Measurements from ENCODE around the gene ZIC5.

The ZIC5 gene

GRCh38 chr13:99992949-99993351 is 21.4 kb upstream of the ZIC5 start:
- Histone ChIP-seq H3K9ac (ENCODE audit: low read length) (no peak overlapping the region), H3K36me3 (ENCODE audit: control insufficient read depth, insufficient read depth, low read length, severe bottlenecking) (no peaks in the 10 kb centered on the region), H3K4me1 (ENCODE audit: control insufficient read depth, insufficient read depth, low read length) (no peaks in the 10 kb centered on the region), H3K9me3 (ENCODE audit: control insufficient read depth, low read length) (peaks cover 25% of the 10 kb centered on the region), H3K27me3 (replicated peaks; ENCODE audit: control insufficient read depth, insufficient read depth, low read length) (peaks cover 98% of the 10 kb centered on the region), H3K4me3 (ENCODE audit: low read length) (no peak overlapping the region)
- no peak for DNase-seq (ENCODE audit: low read depth)

GRCh38 chr13:99991828-99992775 is 20.5 kb upstream of the ZIC5 start:
- no peak for DNase-seq (ENCODE audit: low read depth)
- Histone ChIP-seq H3K36me3 (ENCODE audit: control insufficient read depth, insufficient read depth, low read length, severe bottlenecking) (no peaks in the 10 kb centered on the region), H3K4me3 (ENCODE audit: low read length) (no peak overlapping the region), H3K27me3 (replicated peaks; ENCODE audit: control insufficient read depth, insufficient read depth, low read length) (peaks cover 98% of the 10 kb centered on the region), H3K9me3 (ENCODE audit: control insufficient read depth, low read length) (peaks cover 25% of the 10 kb centered on the region), H3K4me1 (ENCODE audit: control insufficient read depth, insufficient read depth, low read length) (no peaks in the 10 kb centered on the region), H3K9ac (ENCODE audit: low read length) (no peak overlapping the region)

GRCh38 chr13:99991013-99991827 is 19.7 kb upstream of the ZIC5 start:
- Histone ChIP-seq H3K9me3 (ENCODE audit: control insufficient read depth, low read length) (peaks cover 20% of the 10 kb centered on the region), H3K9ac (ENCODE audit: low read length) (no peak overlapping the region), H3K4me1 (ENCODE audit: control insufficient read depth, insufficient read depth, low read length) (no peaks in the 10 kb centered on the region), H3K27me3 (replicated peaks; ENCODE audit: control insufficient read depth, insufficient read depth, low read length) (peaks cover 98% of the 10 kb centered on the region), H3K4me3 (ENCODE audit: low read length) (no peak overlapping the region), H3K36me3 (ENCODE audit: control insufficient read depth, insufficient read depth, low read length, severe bottlenecking) (no peaks in the 10 kb centered on the region)
- DNase-seq (ENCODE audit: low read depth) = no peak

GRCh38 chr13:99990126-99990977 is 18.8 kb upstream of the ZIC5 start:
- Histone ChIP-seq H3K9me3 (ENCODE audit: control insufficient read depth, low read length) (peaks cover 11% of the 10 kb centered on the region), H3K4me1 (ENCODE audit: control insufficient read depth, insufficient read depth, low read length) (no peaks in the 10 kb centered on the region), H3K27me3 (replicated peaks; ENCODE audit: control insufficient read depth, insufficient read depth, low read length) (peaks cover 95% of the 10 kb centered on the region), H3K36me3 (ENCODE audit: control insufficient read depth, insufficient read depth, low read length, severe bottlenecking) (no peaks in the 10 kb centered on the region), H3K4me3 (ENCODE audit: low read length) (no peak overlapping the region), H3K9ac (ENCODE audit: low read length) (no peak overlapping the region)
- DNase-seq (ENCODE audit: low read depth) = no peak

GRCh38 chr13:99989276-99990125 is 17.9 kb upstream of the ZIC5 start:
- Histone ChIP-seq H3K4me1 (ENCODE audit: control insufficient read depth, insufficient read depth, low read length) (no peaks in the 10 kb centered on the region), H3K9me3 (ENCODE audit: control insufficient read depth, low read length) (peaks cover 5% of the 10 kb centered on the region), H3K9ac (ENCODE audit: low read length) (no peak overlapping the region), H3K36me3 (ENCODE audit: control insufficient read depth, insufficient read depth, low read length, severe bottlenecking) (no peaks in the 10 kb centered on the region), H3K27me3 (replicated peaks; ENCODE audit: control insufficient read depth, insufficient read depth, low read length) (peaks cover 93% of the 10 kb centered on the region), H3K4me3 (ENCODE audit: low read length) (no peak overlapping the region)
- no peak for DNase-seq (ENCODE audit: low read depth)

GRCh38 chr13:99988529-99989275 is 17.1 kb upstream of the ZIC5 start:
- H3K27me3 ChIP-seq (replicated peaks; ENCODE audit: control insufficient read depth, insufficient read depth, low read length) = peaks cover 93% of the 10 kb centered on the region
- no peaks in the 10 kb centered on the region for H3K36me3 ChIP-seq (ENCODE audit: control insufficient read depth, insufficient read depth, low read length, severe bottlenecking)
- no peak overlapping the region for H3K4me3 ChIP-seq (ENCODE audit: low read length)
- H3K4me1 ChIP-seq (ENCODE audit: control insufficient read depth, insufficient read depth, low read length) = no peaks in the 10 kb centered on the region
- peaks cover 11% of the 10 kb centered on the region for H3K9me3 ChIP-seq (ENCODE audit: control insufficient read depth, low read length)
- no peak overlapping the region for H3K9ac ChIP-seq (ENCODE audit: low read length)
- DNase-seq (ENCODE audit: low read depth) = no peak

- Histone ChIP-seq H3K4me3 (ENCODE audit: low read length) (no peak overlapping the region), H3K9me3 (ENCODE audit: control insufficient read depth, low read length) (peaks cover 18% of the 10 kb centered on the region), H3K9ac (ENCODE audit: low read length) (no peak overlapping the region), H3K36me3 (ENCODE audit: control insufficient read depth, insufficient read depth, low read length, severe bottlenecking) (no peaks in the 10 kb centered on the region), H3K27me3 (replicated peaks; ENCODE audit: control insufficient read depth, insufficient read depth, low read length) (peaks cover 92% of the 10 kb centered on the region), H3K4me1 (ENCODE audit: control insufficient read depth, insufficient read depth, low read length) (no peaks in the 10 kb centered on the region)
- no peak for DNase-seq (ENCODE audit: low read depth)
Observed at GRCh38 chr13:99987154-99988019, 15.8 kb upstream of the ZIC5 start.

- DNase-seq (ENCODE audit: low read depth) = no peak
- peaks cover 18% of the 10 kb centered on the region for H3K9me3 ChIP-seq (ENCODE audit: control insufficient read depth, low read length)
- no peak overlapping the region for H3K9ac ChIP-seq (ENCODE audit: low read length)
- no peaks in the 10 kb centered on the region for H3K4me1 ChIP-seq (ENCODE audit: control insufficient read depth, insufficient read depth, low read length)
- H3K4me3 ChIP-seq (ENCODE audit: low read length) = no peak overlapping the region
- no peaks in the 10 kb centered on the region for H3K36me3 ChIP-seq (ENCODE audit: control insufficient read depth, insufficient read depth, low read length, severe bottlenecking)
- H3K27me3 ChIP-seq (replicated peaks; ENCODE audit: control insufficient read depth, insufficient read depth, low read length) = peaks cover 85% of the 10 kb centered on the region
Observed at GRCh38 chr13:99986741-99987140, 15.2 kb upstream of the ZIC5 start.

GRCh38 chr13:99985886-99986527 is 14.4 kb upstream of the ZIC5 start:
- Histone ChIP-seq H3K36me3 (ENCODE audit: control insufficient read depth, insufficient read depth, low read length, severe bottlenecking) (no peaks in the 10 kb centered on the region), H3K9ac (ENCODE audit: low read length) (no peak overlapping the region), H3K9me3 (ENCODE audit: control insufficient read depth, low read length) (peaks cover 18% of the 10 kb centered on the region), H3K4me3 (ENCODE audit: low read length) (no peak overlapping the region), H3K27me3 (replicated peaks; ENCODE audit: control insufficient read depth, insufficient read depth, low read length) (peaks cover 78% of the 10 kb centered on the region), H3K4me1 (ENCODE audit: control insufficient read depth, insufficient read depth, low read length) (no peaks in the 10 kb centered on the region)
- no peak for DNase-seq (ENCODE audit: low read depth)
